HUDEP-2 (cell line): Measurements from ENCODE around the gene ZP3.
"Not testable (repeated sequence)": the region's sequence is repeated elsewhere in the genome, so short reads cannot be mapped to it uniquely, and the experiment has no call there.

ENCODE experiments used
- DNase-seq, 76 experiments: peaks; one replicate each; lab custom pipeline; 2025; ENCODE audit not compliant: unreplicated experiment in 76 of 76; lab: John Stamatoyannopoulos, UW

The ZP3 gene

DNA sequence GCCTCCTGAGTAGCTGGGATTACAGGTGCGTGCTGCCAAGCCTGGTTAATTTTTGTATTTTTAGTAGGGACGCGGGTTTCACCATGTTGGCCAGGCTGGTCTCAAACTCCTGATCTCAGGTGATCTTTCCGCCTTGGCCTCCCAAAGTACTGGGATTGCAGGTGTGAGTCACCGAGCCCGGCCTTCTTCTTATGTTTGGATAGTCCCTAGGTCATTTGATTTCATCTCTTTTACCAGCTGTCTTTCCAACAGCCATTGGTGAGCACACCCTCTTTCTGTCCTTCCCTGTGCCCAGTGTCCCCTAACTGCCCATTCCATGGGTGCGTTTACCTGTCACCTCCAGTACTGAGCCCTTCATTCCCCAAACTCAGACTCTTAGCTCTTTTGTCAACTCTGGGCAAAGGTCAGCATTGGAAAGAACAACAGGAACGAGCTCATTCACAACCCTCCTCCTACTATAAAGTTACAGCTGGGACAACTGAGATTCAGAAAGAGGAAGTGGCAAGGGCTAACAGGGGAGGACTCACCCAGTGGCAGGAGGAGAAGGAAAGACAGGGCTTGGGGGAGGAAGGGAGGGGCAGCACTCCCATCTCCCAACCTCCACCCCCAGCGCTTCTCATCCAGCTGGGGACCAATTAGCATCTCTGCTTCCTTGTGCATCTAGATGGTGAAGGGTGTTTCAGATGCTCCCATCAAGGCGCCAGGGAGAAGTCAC lies 20.8 kb upstream of the ZP3 start:
- DNase-seq: peak in 5 of 76 experiments; percentile 8 to 15 (median 12)

GRCh38 chr7:76405738-76406137 lies 19.0 kb upstream of the ZP3 start:
- DNase-seq: no peak

GRCh38 chr7:76407718-76408117 lies 17.0 kb upstream of the ZP3 start:
- DNase-seq: no peak

GRCh38 chr7:76408121-76408560 lies 16.6 kb upstream of the ZP3 start:
- DNase-seq: no peak

DNA sequence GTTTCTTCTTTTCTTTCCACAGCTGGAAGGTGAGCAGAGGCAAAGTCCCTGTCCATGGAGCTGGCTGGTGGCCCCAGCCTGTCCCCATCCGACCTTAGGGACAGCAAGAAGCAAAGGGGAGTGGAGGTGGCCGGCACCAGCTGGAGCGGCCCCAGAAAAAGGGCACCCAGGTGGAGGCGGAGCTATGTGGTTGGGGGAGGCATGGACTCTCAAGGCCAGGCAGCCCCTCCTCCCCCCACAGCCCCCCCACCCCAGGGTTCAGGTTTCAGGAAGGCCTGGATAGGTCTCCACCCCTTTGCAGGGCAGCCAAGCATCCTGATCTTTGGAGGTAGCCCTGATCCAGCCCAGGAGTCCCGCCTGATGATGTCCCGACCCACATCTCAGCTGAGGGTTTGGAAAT lies 15.2 kb upstream of the ZP3 start, which contains the start of gene SSC4D:
SSC4D (minus strand) TSS at position 161 of the 400 bp plus-strand sequence. CDS start 5,258 bp downstream, outside the sequence.
- no peak for DNase-seq

GRCh38 chr7:76411626-76412025 lies 13.1 kb upstream of the ZP3 start:
- no peak for DNase-seq

GRCh38 chr7:76412249-76412648 lies 12.5 kb upstream of the ZP3 start:
- DNase-seq: no peak

DNA sequence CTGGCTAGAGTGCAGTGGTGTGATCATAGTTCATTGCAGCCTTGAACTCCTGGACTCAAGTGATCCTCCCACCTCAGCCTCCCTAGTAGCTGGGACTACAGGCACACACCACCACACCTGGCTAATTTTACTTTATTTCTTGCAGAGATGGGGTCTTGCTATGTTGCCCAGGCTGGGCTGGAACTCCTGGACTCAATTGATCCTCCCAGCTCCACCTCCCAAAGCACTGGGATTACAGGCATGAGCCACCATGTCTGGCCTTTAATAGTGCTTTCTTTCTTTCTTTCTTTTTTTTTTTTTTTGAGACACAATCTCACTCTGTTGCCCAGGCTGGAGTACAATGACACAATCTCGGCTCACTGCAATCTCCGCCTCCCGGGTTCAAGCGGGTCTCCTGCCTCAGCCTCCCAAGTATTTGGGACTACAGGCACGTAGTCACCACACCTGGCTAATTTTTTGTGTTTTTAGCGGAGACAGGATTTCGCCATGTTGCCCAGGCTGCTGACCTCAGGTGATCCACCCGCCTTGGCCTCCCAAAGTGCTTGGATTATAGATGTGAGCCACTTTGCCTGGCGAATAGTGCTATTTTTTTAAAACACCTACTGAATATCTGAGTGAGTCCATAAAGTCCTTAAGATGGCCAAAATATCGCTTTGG lies 7.0 kb upstream of the ZP3 start:
- DNase-seq: not testable (repeated sequence)

DNA sequence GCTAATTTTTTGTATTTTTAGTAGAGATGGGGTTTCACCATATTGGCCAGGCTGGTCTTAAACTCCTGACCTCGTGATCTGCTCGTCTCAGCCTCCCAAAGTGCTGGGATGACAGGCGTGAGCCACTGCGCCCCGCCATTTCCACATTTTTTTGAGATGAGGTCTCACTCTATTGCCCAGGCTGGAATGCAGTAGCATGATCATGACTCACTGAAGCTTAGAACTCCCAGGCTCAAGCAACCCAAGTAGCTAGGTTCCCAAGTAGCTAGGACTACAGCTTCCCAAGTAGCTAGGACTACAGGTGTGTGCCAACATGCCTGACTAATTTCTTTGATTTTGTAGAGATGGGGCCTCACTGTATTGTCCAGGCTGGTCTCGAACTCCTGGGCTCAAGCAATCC lies 3.7 kb upstream of the ZP3 start:
- not testable (repeated sequence) for DNase-seq

DNA sequence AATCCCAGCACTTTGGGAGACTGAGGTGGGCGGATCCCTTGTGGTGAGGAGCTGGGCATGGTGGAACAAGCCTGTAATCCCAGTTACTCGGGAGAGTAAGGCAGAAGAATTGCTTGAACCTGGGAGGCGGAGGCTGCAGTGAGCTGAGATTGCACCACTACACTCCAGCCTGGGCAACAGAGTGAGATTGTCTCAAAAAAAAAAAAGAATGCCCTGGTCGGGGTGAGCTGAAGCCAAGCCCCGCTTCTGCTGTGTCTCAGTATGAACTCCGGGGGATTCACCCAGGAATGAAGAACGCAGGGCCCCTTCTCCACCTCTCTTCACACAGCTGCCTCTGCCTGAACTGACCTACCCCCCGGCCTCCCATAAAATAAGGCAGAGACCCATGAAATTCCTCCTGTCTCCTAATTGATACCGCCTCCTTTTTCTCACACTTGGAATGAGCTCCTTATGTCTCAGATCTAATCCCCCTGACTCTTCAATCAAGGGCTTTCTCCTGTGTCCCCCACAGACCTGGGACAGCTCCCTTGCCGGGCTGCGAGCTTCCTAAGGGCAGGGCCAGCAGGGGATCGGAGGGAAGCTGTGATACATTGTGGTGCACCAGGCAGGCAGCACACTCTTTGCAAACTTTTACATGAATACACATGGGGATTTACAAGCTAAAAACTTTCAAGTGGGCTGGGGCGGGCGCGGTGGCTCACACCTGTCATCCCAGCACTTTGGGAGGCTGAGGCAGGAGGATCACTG lies 911 bp upstream of the ZP3 start:
- no peak for DNase-seq

DNA sequence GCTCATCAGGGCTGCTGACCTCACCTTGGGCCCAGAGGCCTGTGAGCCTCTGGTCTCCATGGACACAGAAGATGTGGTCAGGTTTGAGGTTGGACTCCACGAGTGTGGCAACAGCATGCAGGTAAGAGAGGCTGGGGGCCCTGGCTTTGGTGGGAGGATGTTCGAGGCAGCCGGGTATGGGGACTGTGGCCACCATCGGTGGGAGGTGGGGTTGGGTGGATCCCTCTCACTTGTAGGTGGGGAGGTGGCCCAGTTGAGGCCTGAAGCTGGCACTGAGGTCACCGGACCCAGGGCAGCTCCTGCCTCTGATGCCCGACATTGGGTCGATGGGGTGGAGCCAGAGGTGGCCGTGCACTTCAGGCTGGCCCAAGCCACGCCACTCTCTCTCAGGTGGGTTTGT lies 406 bp downstream of the ZP3 start:
- DNase-seq: no peak

DNA sequence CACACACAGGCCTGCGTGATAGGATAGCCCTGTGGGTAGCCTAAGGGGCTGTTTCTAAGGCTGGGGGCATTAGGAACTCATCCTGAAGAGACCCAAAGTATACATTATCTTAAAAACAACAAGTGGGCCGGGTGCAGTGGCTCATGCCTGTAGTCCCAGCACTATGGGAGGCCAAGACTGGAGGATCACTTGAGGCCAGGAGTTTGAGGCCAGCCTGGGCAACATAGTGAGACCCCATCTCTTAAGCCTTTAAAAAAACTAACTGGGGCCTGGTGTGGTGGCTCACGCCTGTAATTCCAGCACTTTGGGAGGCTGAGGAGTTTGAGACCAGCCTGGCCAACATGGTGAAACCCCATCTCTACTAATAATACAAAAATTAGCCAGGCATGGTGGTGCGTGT lies 808 bp downstream of the ZP3 start:
- DNase-seq: not testable (repeated sequence)

- no peak for DNase-seq
Observed at GRCh38 chr7:76426246-76426645, 1.5 kb downstream of the ZP3 start.

DNA sequence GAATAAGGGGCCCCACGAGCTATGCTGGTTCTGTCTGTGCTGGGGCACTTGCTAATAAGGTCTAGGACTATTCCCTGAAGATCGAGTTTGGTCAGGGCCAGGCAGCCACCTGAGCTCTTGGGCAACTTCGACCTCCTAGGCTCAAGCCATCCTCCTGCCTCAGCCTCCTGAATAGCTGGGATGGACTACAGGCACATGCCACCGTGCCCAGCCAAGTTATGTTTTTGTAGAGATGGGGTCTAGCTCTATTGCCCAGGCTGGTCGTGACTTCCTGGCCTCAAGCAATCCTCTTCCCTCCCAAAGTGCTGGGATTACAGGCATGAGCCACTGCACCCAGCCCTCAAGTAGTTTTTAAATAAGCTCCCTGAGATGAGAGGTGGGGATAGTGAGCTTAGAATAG lies 2.9 kb downstream of the ZP3 start:
- DNase-seq: no peak

- no peak for DNase-seq
Observed at GRCh38 chr7:76428149-76428823, 3.5 kb downstream of the ZP3 start.

DNA sequence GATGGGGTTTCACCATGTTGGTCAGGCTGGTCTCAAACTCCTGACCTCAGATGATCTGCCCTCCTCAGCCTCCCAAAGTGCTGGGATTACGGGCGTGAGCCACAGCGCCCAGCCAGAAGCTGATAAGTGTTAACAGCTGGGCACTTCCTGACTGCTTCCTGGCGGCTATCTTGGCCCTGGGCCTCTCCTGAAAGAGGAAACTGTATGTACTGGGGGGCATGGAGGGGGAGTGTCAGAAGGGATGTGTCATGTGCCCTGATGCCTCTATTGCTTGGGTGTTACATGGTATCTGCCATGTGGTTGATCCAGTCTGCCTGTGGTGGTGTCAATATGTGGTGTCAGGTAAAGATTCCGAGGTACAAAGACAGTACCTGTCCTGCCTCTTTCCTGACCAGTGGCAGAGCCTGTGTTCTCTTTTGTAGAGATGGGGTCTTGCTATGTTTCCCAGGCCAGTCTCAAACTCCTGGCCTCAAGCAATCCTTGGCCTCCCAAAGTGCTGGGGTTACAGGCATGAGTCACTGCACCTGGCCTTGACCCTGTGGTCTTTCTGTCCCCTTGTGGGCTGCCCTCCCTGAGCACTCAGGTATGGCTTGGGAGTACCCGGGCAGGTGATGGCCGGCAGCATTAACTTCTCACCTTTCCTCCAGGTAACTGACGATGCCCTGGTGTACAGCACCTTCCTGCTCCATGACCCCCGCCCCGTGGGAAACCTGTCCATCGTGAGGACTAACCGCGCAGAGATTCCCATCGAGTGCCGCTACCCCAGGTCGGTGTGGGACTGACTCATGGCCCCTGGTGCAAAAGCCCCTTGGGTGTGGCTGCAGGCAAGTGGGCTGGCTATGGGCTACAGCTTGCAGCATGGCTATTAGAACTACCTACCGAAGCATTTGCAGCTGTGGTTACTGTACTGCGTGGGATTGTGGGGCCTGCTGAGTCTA lies 4.4 kb downstream of the ZP3 start:
- peak in 16 of 76 experiments; percentile 1 to 37 (median 12) for DNase-seq

GRCh38 chr7:76430211-76430610 lies 5.5 kb downstream of the ZP3 start:
- DNase-seq: no peak

- DNase-seq: no peak
Observed at GRCh38 chr7:76430836-76431235, 6.1 kb downstream of the ZP3 start.

GRCh38 chr7:76437873-76438272 lies 13.1 kb downstream of the ZP3 start:
- DNase-seq: peak in 52 of 76 experiments; percentile 3 to 67 (median 34)
